HG02973 (cell line): ENCODE measurements around the gene IDH2.
"Not testable (repeated sequence)": the region's sequence is repeated elsewhere in the genome, so short reads cannot be mapped to it uniquely, and the experiment has no call there.

Source experiments
- ATAC-seq: cut with Tn5 transposase; IDR thresholded peaks from one replicate; pipeline ENCODE4 v1.9.1; 2021; ENCODE audit warnings: moderate library complexity; ENCODE audit not compliant: unreplicated experiment

Gene IDH2

GRCh38 chr15:90085565-90085964, 16.7 kb downstream of the IDH2 start:
- no peak for ATAC-seq

- no peak for ATAC-seq
These were observed 17.3 kb downstream of the IDH2 start for GRCh38 chr15:90084876-90085423.

GRCh38 chr15:90083954-90084607, 18.2 kb downstream of the IDH2 start:
- no peak for ATAC-seq

GRCh38 chr15:90083419-90083818, 18.8 kb downstream of the IDH2 start:
- ATAC-seq = no peak

GRCh38 chr15:90082140-90082715, 20.0 kb downstream of the IDH2 start:
- ATAC-seq = no peak

GRCh38 chr15:90080818-90081393, 21.4 kb downstream of the IDH2 start:
- no peak for ATAC-seq

- ATAC-seq = no peak
These were observed 21.9 kb downstream of the IDH2 start for GRCh38 chr15:90080458-90080755.

- no peak for ATAC-seq
These were observed 22.4 kb downstream of the IDH2 start for GRCh38 chr15:90079619-90080457.

- no peak for ATAC-seq
These were observed 23.3 kb downstream of the IDH2 start for GRCh38 chr15:90078965-90079364.

GRCh38 chr15:90076716-90077115, 25.6 kb downstream of the IDH2 start:
- no peak for ATAC-seq

- no peak for ATAC-seq
These were observed 26.6 kb downstream of the IDH2 start for GRCh38 chr15:90075420-90076289.

- ATAC-seq = no peak
These were observed 27.4 kb downstream of the IDH2 start for GRCh38 chr15:90074916-90075315.

GRCh38 chr15:90074023-90074422, 28.2 kb downstream of the IDH2 start:
- ATAC-seq = no peak

GRCh38 chr15:90072978-90073640, 29.2 kb downstream of the IDH2 start:
- ATAC-seq = no peak

- ATAC-seq = no peak
These were observed 31.0 kb downstream of the IDH2 start for GRCh38 chr15:90071220-90071807.

- ATAC-seq = not testable (repeated sequence)
These were observed 31.6 kb downstream of the IDH2 start for GRCh38 chr15:90070623-90071022.

- ATAC-seq = no peak
These were observed 34.2 kb downstream of the IDH2 start for GRCh38 chr15:90067953-90068606.

- no peak for ATAC-seq
These were observed 34.9 kb downstream of the IDH2 start for GRCh38 chr15:90067181-90067952.

GRCh38 chr15:90065682-90066049, 36.6 kb downstream of the IDH2 start:
- no peak for ATAC-seq
